Measurements from ENCODE around the gene ARFGEF3.

DNA sequence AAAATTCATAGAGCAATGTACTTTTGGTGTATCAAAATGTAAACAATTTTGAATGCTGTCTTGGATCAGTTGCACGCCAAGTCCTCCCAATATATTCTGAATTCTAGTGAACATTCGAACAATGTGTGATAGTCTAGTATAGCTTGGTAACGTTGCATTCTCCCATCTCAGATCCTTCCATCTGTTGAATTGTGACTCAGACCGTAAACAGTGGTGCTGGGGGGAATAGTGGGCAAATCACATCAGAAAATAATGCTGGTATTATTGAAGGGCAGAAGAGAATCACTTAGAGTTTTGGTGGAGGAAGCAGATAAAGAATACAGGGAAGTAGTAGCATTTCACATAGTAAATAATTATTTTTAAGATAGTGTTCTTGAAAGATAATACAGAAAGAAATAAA, 102.2 kb downstream of the ARFGEF3 start:
- TF ChIP-seq, protein P1, sequence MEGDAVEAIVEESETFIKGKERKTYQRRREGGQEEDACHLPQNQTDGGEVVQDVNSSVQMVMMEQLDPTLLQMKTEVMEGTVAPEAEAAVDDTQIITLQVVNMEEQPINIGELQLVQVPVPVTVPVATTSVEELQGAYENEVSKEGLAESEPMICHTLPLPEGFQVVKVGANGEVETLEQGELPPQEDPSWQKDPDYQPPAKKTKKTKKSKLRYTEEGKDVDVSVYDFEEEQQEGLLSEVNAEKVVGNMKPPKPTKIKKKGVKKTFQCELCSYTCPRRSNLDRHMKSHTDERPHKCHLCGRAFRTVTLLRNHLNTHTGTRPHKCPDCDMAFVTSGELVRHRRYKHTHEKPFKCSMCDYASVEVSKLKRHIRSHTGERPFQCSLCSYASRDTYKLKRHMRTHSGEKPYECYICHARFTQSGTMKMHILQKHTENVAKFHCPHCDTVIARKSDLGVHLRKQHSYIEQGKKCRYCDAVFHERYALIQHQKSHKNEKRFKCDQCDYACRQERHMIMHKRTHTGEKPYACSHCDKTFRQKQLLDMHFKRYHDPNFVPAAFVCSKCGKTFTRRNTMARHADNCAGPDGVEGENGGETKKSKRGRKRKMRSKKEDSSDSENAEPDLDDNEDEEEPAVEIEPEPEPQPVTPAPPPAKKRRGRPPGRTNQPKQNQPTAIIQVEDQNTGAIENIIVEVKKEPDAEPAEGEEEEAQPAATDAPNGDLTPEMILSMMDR (conservative IDR thresholded peaks at IDR 0.05; ENCODE audit: low read depth, low read length): no peak
- no peak for TF ChIP-seq EZH2phosphoT487 (IDR thresholded peaks at IDR 0.05; ENCODE audit: borderline replicate concordance, low read length)
- TF ChIP-seq EZH2 (IDR thresholded peaks at IDR 0.05; ENCODE audit: low read length, unreplicated experiment): no peak
